Astrocyte of the hippocampus (primary cell): ENCODE results near the gene FAM3B.
A peak's percentile ranks its signal among the peaks of the same experiment; 100 is the strongest.

Source experiments
- DNase-seq: peaks from one replicate; pipeline ENCODE4 v3.0.0; 2011; ENCODE audit warnings: low read depth, low spot score

FAM3B gene

DNA sequence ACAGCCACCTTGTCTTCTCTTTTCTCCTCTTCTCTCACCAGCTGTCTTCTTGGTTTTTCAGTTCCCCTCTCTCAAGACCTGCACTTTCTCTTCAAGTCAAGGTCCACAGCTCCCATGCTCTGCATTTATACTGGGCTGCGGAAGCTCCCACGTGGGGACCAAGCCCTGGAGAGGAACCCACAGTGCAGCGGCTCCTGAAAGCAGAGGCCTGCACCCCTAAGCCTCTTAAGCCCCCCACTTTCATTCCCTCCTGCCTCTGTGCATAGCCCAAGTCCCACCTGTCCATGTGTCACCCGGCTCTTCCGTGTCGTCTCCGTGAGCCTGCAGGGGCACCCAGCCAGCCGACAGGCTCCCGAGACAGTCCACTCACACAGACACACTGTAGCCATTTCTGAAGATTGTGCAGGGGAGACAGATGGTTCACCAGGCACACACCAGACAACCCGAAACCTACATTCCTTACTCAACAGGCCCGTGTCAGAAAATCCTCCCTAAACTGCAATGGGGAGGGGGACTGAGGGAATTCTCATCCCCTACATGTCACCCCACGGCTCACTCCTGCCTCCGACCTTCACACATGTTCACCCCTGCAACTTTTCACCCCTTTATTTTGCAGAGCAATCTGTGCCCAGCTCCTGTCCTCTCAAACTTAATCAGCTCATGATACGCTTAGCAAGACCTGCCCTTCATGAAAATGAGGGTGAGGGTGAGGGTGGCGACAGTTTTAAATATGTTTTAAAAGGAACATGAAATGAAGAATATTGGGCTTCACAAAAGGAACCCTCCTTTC is 51.5 kb downstream of the FAM3B start:
- no peak for DNase-seq

- no peak for DNase-seq
Measured at GRCh38 chr21:41368735-41369104, 52.1 kb downstream of the FAM3B start.

- peak; percentile 60 for DNase-seq
Measured at GRCh38 chr21:41369105-41369919, 52.7 kb downstream of the FAM3B start.

GRCh38 chr21:41369920-41370839 is 53.6 kb downstream of the FAM3B start:
- no peak for DNase-seq

- no peak for DNase-seq
Measured at GRCh38 chr21:41370840-41371684, 54.5 kb downstream of the FAM3B start.

- no peak for DNase-seq
Measured at GRCh38 chr21:41371685-41372030, 55.1 kb downstream of the FAM3B start.

GRCh38 chr21:41373253-41373652 is 56.7 kb downstream of the FAM3B start:
- DNase-seq = no peak

- DNase-seq = no peak
Measured at GRCh38 chr21:41373763-41374162, 57.2 kb downstream of the FAM3B start.

- no peak for DNase-seq
Measured at GRCh38 chr21:41374177-41374712, 57.6 kb downstream of the FAM3B start.

DNA sequence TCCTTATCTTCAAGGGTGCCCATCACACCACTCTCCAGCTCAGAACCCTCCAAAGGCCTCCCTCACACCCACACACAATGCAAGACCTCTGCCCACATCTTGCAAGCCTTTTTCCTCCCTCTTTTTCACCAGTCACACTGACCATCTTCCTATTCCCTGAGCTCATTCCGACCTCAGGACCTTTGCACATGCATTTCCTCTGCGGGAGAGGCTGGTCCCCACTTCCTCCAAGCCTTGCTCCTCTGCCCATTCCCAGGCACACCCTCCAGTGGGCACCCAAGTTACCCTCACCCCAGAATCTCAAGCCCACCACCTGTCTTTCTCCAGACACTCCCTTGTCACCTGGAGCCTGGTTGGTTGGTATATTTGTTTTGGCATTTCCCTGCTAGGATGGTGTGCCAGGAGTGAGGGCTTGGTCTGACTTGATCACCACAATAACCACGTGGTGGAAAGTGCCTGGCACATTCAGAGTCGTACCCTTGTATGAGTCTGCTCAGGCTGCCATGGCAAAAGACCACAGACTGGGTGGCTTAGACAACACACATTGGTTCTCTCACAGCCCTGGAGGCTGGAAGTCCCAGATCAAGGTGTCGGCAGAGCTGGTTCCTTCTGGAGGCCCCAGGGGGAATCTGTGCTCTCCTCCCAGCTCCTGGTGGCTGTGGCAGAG is 58.4 kb downstream of the FAM3B start:
- DNase-seq = peak; percentile 24

- no peak for DNase-seq
Measured at GRCh38 chr21:41375875-41376274, 59.3 kb downstream of the FAM3B start.

- DNase-seq = no peak
Measured at GRCh38 chr21:41377715-41378114, 61.1 kb downstream of the FAM3B start.

DNA sequence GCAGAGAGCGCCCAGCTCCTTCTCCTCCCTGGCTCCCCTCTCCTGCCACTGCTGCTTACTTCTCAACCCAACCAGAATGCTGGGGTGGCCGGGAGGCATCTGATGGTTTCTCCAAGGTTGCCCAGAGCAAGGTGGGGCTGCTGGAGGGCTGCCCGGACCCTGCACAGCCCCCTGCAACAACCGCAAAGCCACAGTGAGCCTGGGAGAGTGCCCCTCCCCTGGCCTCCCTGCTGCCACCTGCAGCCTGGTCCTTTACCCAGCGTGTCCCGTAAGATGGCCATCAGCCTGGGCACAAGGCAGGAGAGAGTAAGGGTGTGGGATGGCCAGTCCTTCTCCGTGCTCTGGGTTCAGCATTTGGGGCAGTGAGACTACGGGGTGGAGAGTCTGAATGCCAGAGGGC is 62.2 kb downstream of the FAM3B start:
- no peak for DNase-seq

DNA sequence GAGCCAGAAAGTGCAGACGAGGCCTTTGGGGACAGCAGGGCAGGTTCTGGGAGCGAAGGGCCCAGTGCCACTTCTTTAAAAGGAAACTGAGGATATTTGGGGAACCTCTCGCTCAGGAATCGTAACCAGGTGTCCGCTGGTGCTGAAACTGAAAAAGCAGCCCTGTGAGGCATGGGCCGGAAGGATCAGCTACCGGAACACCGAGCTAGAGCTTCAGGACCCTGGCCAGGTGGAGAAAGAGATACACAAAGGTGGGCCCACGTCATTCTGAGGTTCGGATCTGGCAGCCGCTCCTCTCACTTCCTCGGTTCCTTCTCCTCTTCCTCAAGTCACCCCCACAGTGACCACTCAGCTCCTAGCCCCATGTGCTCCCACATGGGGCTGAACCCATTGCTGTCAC is 63.3 kb downstream of the FAM3B start:
- no peak for DNase-seq

GRCh38 chr21:41381731-41382130 is 65.1 kb downstream of the FAM3B start:
- DNase-seq = no peak

GRCh38 chr21:41387042-41387819 is 70.6 kb downstream of the FAM3B start:
- DNase-seq = no peak

GRCh38 chr21:41387824-41388223 is 71.2 kb downstream of the FAM3B start:
- no peak for DNase-seq

DNA sequence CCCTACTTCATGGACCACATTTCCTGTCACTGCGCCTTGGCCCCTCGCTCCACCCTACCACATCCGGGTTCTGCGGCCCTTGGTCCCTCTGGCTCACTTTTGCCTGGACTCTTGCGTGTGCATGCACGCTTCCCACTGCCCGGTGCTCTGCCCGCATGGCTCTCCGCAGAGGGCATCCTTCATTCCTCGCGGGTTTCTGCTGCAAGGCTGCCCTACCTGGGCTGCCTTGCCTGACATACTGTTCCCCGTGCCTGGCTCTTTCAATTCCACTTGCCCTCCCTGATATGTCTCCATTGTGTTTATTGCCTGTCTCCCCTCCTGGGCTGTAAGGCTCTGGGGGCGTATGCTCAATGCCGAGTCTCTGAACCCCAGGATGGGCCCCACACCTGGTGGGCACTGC is 71.7 kb downstream of the FAM3B start:
- DNase-seq = no peak

DNA sequence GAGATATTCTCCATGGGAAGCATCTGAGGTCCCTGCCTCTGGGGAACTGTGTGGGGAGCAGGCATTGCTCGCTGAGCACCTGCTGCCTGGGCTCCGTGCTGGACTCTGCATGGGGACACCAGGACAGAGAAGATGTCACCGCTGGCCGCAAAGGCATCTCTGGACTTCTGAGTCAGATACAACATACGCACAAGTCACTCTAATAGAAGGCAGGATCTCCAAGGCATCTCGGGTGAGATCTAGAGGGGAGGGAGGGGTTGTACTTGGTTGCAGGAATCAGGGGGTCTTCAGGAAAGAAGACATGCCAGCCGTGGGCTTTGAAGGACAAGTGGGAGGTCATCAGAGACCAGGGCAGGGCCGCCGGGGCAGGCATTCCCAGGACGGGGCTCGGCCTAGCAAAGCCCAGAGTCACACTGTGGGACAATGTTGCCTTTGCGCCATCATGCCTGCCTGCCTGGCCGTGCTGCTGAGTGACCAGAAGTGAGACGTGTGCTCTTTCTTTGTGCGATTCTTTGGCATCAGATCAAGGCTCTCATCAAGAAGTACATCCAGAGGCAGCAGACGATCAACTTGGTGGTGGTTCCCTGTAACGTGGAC is 73.5 kb downstream of the FAM3B start:
- DNase-seq = no peak
